ENCODE data around the gene PHETA1.
A peak's percentile ranks its signal among the peaks of the same experiment; 100 is the strongest.

PHETA1 gene

GRCh38 chr12:111322336-111323250 lies 46.3 kb downstream of the PHETA1 start:
- no peak for DNase-seq (ENCODE audit: low spot score)

GRCh38 chr12:111321317-111321716 lies 47.6 kb downstream of the PHETA1 start:
- DNase-seq (ENCODE audit: low spot score): no peak

DNA sequence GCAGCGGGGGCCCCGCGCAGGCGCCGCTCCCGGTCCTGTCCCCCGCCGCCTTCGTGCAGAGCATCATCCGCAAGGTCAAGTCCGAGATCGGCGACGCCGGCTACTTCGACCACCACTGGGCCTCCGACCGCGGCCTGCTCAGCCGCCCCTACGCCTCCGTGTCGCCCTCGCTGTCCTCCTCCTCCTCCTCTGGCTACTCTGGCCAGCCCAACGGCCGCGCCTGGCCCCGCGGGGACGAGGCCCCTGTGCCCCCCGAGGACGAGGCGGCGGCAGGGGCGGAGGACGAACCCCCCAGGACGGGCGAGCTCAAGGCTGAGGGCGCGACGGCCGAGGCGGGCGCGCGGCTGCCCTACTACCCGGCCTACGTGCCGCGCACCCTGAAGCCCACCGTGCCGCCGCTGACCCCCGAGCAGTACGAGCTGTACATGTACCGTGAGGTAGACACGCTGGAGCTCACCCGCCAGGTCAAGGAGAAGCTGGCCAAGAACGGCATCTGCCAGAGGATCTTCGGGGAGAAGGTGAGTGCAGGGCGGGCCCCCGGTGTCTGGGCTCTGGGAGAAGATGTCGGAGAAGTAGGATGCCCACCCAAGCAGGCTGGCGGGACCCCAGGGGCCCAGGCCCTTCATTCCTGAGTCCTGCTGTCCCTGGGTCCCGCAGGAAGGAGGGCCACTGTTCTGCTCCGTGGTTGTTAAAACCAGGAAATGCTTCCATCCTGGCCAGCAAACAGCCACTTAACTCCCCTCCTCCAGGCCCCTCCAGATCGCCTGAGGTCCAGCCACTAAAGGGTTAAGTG lies 48.4 kb downstream of the PHETA1 start:
- no peak for DNase-seq (ENCODE audit: low spot score)

- DNase-seq (ENCODE audit: low spot score): no peak
These were observed 49.2 kb downstream of the PHETA1 start for GRCh38 chr12:111319600-111320257.

GRCh38 chr12:111318450-111318849 lies 50.4 kb downstream of the PHETA1 start:
- no peak for DNase-seq (ENCODE audit: low spot score)

DNA sequence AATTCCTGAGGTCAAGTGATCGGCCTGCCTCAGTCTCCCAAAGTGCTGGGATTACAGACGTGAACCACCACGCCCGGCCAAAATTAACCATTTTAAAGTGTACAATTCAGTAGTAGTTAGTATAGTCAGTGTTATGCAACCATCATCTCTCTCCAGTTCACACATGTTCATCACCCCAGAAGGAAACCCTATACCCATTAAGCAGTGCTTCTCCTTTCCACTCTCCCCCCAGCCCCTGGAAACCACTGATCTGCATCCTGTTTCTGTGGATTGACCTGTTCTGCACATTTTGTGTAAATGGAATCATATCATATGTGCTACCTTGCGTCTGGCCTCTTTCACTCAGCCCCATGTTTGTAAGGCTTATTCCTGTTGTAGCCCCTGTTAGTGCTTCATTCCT lies 52.2 kb downstream of the PHETA1 start:
- DNase-seq (ENCODE audit: low spot score): no peak

DNA sequence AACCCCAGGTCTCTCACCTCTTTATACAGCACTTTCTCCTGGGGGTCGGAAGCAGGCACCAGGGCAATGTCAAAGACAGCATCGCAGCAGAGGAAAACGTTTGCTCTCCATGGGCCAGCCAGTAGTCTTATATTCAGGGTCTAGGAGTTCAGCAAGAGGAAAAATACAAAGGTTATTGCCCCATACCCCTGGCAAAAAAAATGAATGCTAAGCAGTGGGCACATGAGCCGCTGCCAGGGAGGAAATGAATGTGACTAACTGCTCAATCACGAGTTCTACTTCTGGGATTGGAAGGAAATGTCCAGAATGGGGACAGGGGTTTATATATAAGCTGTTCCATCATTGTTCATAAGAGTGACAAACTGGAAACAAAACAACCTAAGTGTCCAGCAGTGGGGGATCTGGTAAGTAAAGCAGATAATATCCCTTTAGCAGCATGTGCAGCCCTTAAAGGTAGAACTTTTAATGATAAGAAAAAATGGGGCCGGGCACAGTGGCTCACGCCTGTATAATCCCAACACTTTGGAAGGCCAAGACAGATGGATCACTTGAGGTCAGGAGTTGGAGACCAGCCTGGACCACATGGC lies 53.8 kb downstream of the PHETA1 start:
- DNase-seq (ENCODE audit: low spot score): no peak

DNA sequence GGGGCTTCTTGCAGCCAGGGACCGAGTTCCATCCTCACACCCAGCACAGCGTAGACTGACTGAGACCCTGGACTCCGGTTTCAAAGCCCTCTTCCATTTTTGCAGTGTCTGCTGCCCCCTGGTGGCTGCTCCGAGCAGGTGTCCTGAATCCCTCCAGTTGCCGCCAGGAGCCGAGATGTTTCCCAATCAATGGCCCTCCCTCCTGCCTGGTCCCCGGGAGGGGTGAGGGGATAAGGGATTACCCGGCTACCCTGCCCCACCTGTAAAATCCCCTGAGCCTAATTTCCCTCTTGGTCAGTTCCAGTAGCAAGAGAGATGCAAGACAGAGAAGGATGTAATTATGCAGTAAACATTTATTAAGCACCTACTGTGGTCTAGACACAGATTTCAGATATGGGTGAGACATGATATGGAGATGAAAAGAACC lies 55.0 kb downstream of the PHETA1 start:
- DNase-seq (ENCODE audit: low spot score): peak; percentile 93

- DNase-seq (ENCODE audit: low spot score): no peak
These were observed 56.2 kb downstream of the PHETA1 start for GRCh38 chr12:111312708-111313107.

GRCh38 chr12:111312016-111312415 lies 56.9 kb downstream of the PHETA1 start:
- DNase-seq (ENCODE audit: low spot score): no peak

DNA sequence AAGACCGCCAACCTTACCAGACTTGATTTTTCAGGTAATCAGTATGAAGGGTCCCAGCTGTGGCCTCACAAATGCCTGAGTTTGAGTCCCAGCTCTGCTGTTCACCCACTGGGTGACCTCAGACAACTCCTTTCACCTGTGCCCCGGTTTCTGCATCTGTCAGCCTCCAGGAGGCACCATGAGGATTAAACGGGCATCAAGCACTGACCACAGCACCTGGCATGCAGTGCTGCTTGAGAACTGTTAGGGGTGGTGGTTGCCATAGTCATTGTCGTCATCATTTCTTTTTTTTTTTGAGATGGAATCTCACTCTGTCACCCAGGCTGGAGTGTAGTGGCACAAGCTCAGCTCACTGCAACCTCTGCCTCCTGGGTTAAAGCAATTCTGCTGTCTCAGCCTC lies 57.9 kb downstream of the PHETA1 start:
- DNase-seq (ENCODE audit: low spot score): no peak

All from AG08396 (cell line).